GM19395 (cell line): ENCODE data around the gene PEAK1.
A peak's percentile ranks its signal among the peaks of the same experiment; 100 is the strongest.

Source experiments
- ATAC-seq: cut with Tn5 transposase; IDR thresholded peaks from one replicate; pipeline ENCODE4 v1.9.1; 2021; ENCODE audit warnings: mild to moderate bottlenecking, moderate library complexity; ENCODE audit not compliant: unreplicated experiment

PEAK1 gene

GRCh38 chr15:77419836-77420609, at the start of gene PEAK1:
PEAK1 (minus strand) TSS chr15:77420104; CDS start chr15:77181926, 238,178 bp downstream.
- ATAC-seq = peak; percentile 89

DNA sequence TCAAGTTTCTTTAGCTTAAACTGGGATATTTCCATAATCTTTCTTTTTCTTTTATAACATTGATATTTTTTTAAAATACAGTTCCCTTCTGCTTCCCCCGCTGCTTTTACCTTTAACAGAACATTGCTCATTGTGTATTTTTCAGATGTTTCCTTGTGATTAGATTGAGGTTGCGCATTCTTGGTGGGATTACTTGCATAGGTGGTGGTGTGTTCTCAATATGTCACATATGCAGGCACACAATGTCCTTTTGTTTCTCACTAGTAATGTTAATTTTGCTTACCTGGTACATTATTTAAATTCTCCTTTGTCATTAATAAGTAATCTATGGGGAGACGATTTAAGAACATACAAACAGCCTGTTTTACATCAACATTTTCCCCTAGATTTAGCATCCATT, 49.0 kb upstream of the PEAK1 start:
- ATAC-seq = no peak

DNA sequence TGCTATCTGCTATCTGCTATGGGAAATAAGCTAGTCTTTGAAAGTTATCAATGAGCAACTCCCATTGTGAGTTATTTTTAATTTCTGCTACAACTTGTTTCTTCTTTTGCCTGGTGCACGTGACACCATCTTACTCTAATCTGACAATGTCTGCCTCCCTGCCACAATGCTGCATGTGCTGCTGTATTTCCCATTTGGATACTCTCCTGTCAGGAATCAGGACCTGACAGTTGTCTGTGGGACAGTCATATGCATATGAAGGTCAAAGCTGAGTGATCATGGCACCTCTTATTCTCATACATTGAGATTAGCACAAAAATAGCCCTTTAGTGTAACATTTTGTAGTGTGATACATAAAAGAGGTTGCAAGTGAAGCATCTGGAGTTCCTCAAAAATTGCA, 46.6 kb upstream of the PEAK1 start:
- no peak for ATAC-seq

DNA sequence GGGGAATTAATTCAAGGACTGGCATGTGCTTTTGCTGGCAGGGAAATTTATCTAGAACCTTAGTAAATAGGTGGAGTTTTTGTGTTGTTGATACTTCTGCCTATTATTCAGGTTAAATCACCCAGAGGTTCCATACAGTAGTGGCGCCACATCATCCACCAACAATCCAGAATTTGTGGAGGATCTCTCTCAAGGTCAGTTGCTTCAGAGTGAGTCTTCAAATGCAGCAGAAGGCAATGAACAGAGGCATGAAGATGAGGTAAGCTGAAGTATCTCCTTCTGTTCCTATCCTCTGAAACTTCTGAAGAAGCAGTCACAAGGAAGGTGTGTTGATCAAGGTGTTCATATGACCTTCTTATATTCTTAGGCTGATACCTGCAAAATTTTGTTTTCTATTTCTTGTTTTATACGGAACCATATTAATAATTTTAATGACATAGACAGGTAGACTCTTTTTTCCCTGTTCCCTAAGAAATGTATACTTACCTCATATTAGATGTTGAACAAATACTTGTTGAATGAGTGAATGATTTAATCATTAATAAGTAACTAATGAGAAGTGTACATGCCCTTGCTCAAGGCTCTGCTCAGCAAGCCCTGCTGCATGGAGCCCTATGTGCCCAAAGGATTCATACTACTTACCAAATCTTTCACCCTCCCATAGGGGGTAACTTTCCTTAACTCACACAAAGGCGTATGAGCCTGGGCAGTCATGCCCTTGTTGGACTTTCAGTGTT, 44.4 kb upstream of the PEAK1 start:
- ATAC-seq = no peak

- no peak for ATAC-seq
Measured at GRCh38 chr15:77461486-77461885, 41.6 kb upstream of the PEAK1 start.

- no peak for ATAC-seq
Measured at GRCh38 chr15:77459031-77459430, 39.1 kb upstream of the PEAK1 start.

- no peak for ATAC-seq
Measured at GRCh38 chr15:77457905-77458265, 38.0 kb upstream of the PEAK1 start.

GRCh38 chr15:77457191-77457904, 37.4 kb upstream of the PEAK1 start:
- ATAC-seq = no peak

DNA sequence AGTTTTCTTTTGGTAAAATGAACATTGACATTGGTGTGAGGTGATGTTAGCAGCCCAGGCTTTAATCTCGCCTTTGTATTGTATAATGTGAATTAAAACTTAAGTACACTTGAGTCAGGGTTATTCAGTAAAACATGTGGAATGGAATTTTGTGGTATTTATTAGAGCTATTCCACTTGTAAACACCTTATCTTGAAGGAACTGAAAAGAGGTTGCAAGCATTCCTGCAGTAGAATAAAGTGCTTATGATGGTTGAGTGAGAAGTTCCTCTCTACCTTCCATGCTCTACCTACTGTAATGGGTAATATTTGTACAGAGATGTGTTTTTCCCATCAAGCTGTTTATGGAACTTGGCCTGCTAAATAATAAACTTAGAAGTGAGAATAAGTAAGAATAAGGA, 36.8 kb upstream of the PEAK1 start:
- ATAC-seq = no peak

DNA sequence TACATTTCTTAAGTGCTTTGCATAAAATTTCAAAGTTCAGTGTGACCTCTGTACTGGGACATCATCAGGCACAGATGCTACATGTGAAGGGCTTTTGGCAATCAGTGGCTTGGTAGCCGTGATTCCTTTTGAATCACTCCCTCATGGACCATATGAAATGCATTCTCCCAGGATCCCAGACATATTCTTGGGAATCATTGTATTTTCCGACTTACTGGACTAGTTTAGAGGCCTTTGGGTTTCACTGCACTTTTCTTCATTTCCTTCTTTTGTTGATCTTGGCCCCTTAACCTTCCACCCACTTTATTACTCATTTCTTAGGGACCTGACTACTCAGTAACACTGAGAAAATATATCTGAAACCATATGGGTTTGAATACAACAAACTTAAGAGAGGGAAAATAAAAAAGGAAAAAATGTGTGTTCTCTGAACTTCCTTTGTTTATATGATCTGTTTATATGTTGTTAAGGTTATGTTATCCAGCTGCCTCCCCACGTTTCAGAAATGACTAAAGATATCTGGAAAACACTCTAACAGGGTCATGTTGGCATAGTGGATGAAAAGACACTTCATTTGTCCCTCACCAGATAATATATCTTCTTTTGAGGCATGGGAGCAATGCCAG, 35.9 kb upstream of the PEAK1 start:
- ATAC-seq = no peak

- no peak for ATAC-seq
Measured at GRCh38 chr15:77454951-77455350, 35.0 kb upstream of the PEAK1 start.

DNA sequence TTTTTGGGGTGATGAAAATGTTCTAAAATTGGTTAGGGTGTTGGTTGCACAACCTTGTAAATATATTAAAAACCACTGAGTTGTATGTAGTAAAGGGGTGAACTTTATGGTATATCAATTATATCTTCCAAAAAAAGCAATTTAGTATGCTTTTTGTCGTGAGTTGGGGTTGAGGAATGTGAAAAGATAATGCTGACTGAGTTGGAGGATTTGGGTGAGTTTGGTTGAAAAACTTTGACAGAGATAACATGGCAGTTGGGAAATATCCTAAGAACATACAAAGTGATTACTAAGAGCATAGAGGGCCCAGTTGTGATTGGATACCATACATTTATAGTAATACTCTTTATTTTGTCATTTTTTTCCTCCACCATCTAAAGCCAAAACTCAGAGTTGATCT, 34.4 kb upstream of the PEAK1 start:
- no peak for ATAC-seq

- ATAC-seq = no peak
Measured at GRCh38 chr15:77446840-77447390, 27.0 kb upstream of the PEAK1 start.

GRCh38 chr15:77440378-77440999, 20.6 kb upstream of the PEAK1 start:
- ATAC-seq = peak; percentile 81

DNA sequence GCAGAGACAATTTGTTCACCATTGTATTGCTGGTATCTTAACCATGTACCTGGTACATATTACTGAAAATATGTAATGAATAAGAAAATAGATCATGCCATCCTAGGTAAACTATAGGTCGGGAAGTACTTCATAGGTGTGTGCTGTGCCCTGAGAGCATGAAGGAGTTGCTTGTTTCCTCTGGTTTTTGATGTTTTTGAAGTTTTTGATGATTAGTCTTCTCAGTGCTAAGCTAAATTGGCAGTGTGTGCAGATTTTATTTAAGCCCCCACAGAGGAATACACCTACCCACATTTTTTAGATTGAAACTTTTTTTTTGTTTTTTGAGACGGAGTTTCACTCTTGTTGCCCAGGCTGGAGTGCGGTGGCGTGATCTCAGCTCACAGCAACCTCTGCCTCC, 17.4 kb upstream of the PEAK1 start:
- no peak for ATAC-seq

- no peak for ATAC-seq
Measured at GRCh38 chr15:77436822-77437221, 16.9 kb upstream of the PEAK1 start.

DNA sequence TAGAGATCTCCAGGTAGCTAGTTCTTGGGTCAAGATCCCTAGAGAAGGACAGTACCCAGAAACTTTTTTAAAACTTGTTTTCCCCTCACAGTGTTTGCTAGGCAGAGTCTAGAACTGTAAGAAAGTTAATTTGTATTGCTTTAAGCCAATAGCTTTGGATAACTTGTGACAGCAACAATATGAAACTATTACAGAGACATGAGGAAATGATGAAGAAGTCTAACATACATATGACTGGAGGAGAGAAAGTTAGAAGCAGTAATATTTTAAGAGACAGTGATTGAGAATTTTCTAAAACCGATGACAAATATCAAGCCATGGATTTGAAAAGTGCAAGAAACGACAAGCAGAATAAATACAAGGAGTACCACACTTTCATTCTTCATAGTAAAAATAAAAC, 10.7 kb upstream of the PEAK1 start:
- no peak for ATAC-seq

DNA sequence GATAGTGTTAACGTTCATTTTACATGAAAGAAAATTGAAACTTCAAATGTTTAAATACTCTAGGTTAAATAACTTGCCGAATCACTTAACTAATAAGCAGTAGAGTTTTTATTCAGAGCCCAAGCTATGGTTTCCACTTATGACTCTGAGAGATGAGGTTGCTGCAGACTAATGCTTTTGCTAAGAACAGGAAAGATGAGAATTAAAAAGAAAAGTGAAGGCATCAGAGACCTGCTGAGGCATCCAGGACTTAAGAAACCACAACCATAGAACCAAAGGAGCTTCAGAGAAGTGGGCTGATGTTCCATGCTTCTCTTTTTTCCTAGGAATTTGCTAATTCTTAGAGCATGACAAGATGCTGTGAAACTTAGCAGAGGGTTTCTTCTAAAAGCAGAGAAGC, 10.3 kb upstream of the PEAK1 start:
- no peak for ATAC-seq

GRCh38 chr15:77426871-77427270, 7.0 kb upstream of the PEAK1 start:
- no peak for ATAC-seq

GRCh38 chr15:77426377-77426776, 6.5 kb upstream of the PEAK1 start:
- ATAC-seq = no peak

DNA sequence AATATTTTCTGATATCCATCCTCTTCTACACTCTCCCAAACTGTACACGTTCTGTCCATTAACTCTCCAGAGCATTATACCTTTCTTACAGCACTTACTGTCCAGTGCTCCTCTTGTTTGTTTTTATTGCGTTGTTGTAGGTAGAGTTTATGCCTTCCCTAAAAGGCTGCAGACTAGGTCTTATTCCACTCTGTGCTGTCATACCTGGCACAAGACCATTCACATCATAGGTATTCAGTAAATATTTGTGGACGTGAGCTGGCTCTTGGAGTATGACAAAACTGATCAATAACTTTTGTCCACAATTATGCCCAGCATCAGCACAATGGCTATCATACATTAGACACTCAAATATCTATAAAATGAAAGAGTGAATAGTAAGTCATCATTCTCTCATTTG, 5.2 kb upstream of the PEAK1 start:
- ATAC-seq = no peak
